Right atrium auricular region (tissue), 2 donors: ENCODE data around the gene ECM2. TPM values are rescaled to one million over a fixed set of nuclear protein-coding genes. Genes with fewer than 3 reads are reported as not detected.
"Not testable (repeated sequence)": the region's sequence is repeated elsewhere in the genome, so short reads cannot be mapped to it uniquely, and the experiment has no call there.

Source experiments
- DNase-seq: peaks from one replicate; pipeline ENCODE4 v3.0.0-alpha.2; 2019; ENCODE audit warnings: low spot score
- H3K27ac ChIP-seq, 2 donors: fragments of 200-600 bp; sonication (generic); 1 replicate in 1 of 2; 2 replicates in 1 of 2; pipeline ENCODE4 v1.5.1; 2016 to 2019
- H3K27me3 ChIP-seq, 2 donors: fragments of 200-600 bp; sonication (generic); one replicate each; pipeline versions ENCODE4 v1.5.1 to v1.6.0; 2017 to 2019
- H3K36me3 ChIP-seq: fragments of 200-600 bp; sonication (generic); one replicate; pipeline ENCODE4 v1.5.1; 2016
- H3K4me1 ChIP-seq, 2 donors: fragments of 200-600 bp; sonication (generic); one replicate each; pipeline versions ENCODE4 v1.5.1 to v1.6.0; 2017 to 2019
- H3K4me3 ChIP-seq, 2 donors: fragments of 200-600 bp; sonication (generic); 1 replicate in 1 of 2; 2 replicates in 1 of 2; pipeline ENCODE4 v1.5.1; 2017 to 2019; ENCODE audit warnings: mild to moderate bottlenecking in 1 of 2, moderate library complexity in 1 of 2
- H3K9me3 ChIP-seq, 2 donors: fragments of 200-600 bp; sonication (generic); one replicate each; pipeline ENCODE4 v1.5.1; 2019
- CTCF ChIP-seq, 2 donors: fragments of 200-600 bp; sonication (generic); IDR thresholded peaks; one replicate each; pipeline ENCODE4 v1.5.1; 2019; ENCODE audit warnings: antibody characterized with exemption in 2 of 2
- total RNA-seq, 2 donors: library from RNA; depleted of rRNA; stranded (reverse); fragments of >200 nt; gene quantifications; one replicate each; pipeline ENCODE4 v1.1.0, GENCODE V29; 2016

The ECM2 gene
- total RNA-seq, result 10 to 100 TPM in 1 of 2 donors, 1 to 10 TPM in 1; 7.3 to 18.5 TPM

- peak within 1 kb of the TSS; percentile 57 to 65 for H3K27ac ChIP-seq
Observed at GRCh38 chr9:92535940-92536850, at the start of gene ECM2. TSS of gene ECM2 (minus strand) at chr9:92535990. CDS start at chr9:92522866, 13,124 bp downstream.

GRCh38 chr9:92576175-92576574 lies 40.4 kb upstream of the ECM2 start:
- H3K4me3 ChIP-seq, result no peak overlapping the region
- H3K36me3 ChIP-seq, result no peaks in the 10 kb centered on the region
- H3K27me3 ChIP-seq, result no peaks in the 10 kb centered on the region
- no peak for TF ChIP-seq CTCF (IDR thresholded peaks at IDR 0.05)
- DNase-seq, result no peak
- H3K9me3 ChIP-seq, result no peaks in the 10 kb centered on the region
- H3K4me1 ChIP-seq, result no peaks in the 10 kb centered on the region
- H3K27ac ChIP-seq, result no peak overlapping the region

More at GRCh38 chr9:92535940-92536850, at the start of gene ECM2:
- H3K36me3 ChIP-seq, result no peaks in the 10 kb centered on the region
- no peak for TF ChIP-seq CTCF (IDR thresholded peaks at IDR 0.05)
- H3K27me3 ChIP-seq, result no peaks in the 10 kb centered on the region
- peaks cover 0 to 12% of the 10 kb centered on the region in 2 donors for H3K4me1 ChIP-seq
- DNase-seq, result no peak
- peak within 1 kb of the TSS; percentile 18 to 32 for H3K4me3 ChIP-seq
- H3K9me3 ChIP-seq, result peaks cover 0 to 12% of the 10 kb centered on the region in 2 donors

GRCh38 chr9:92573612-92574011 lies 37.8 kb upstream of the ECM2 start:
- not testable (repeated sequence) for H3K9me3 ChIP-seq, H3K27ac ChIP-seq, H3K4me1 ChIP-seq, H3K36me3 ChIP-seq, H3K27me3 ChIP-seq, DNase-seq, H3K4me3 ChIP-seq

- DNase-seq, H3K9me3 ChIP-seq, H3K27me3 ChIP-seq, H3K4me3 ChIP-seq, H3K27ac ChIP-seq, H3K36me3 ChIP-seq, H3K4me1 ChIP-seq: not testable (repeated sequence)
Observed at GRCh38 chr9:92571871-92572270, 36.1 kb upstream of the ECM2 start.

- Histone ChIP-seq H3K4me1 (peaks cover 0 to 25% of the 10 kb centered on the region in 2 donors), H3K36me3 (no peaks in the 10 kb centered on the region), H3K27ac (no peak overlapping the region), H3K4me3 (no peak overlapping the region), H3K9me3 (no peaks in the 10 kb centered on the region), H3K27me3 (no peaks in the 10 kb centered on the region)
- no peak for DNase-seq
- no peak for TF ChIP-seq CTCF (IDR thresholded peaks at IDR 0.05)
Observed at GRCh38 chr9:92564982-92565381, 29.2 kb upstream of the ECM2 start.

- TF ChIP-seq CTCF (IDR thresholded peaks at IDR 0.05), result no peak
- Histone ChIP-seq H3K27me3 (no peaks in the 10 kb centered on the region), H3K4me1 (peaks cover 0 to 25% of the 10 kb centered on the region in 2 donors), H3K4me3 (no peak overlapping the region), H3K27ac (no peak overlapping the region), H3K9me3 (no peaks in the 10 kb centered on the region), H3K36me3 (no peaks in the 10 kb centered on the region)
- DNase-seq, result no peak
Observed at GRCh38 chr9:92564504-92564903, 28.7 kb upstream of the ECM2 start.
